OCI-LY3 (cell line): ENCODE data around the gene ATP11C.

Experiments used
- CTCF ChIP-seq: fragments of 200-600, 300-600 bp; sonication (generic); IDR thresholded peaks from 2 replicates; pipeline ENCODE4 v1.5.1; 2014; ENCODE audit warnings: antibody characterized with exemption, low read length, low read depth
- EZH2phosphoT487 ChIP-seq: fragments of 200-600 bp; shearing (Covaris generic); IDR thresholded peaks from 2 replicates; pipeline ENCODE4 v1.6.1; 2018; ENCODE audit warnings: antibody characterized with exemption, mixed run types, low read depth

GRCh38 chrX:139828033-139828432 lies 104.8 kb downstream of the ATP11C start:
- no peak for TF ChIP-seq CTCF
- no peak for TF ChIP-seq EZH2phosphoT487
